Activated T-cell treated with anti-CD3 and anti-CD28 coated beads for 24 hours (primary cell): Measurements from ENCODE around the gene ASXL2.
A peak's percentile ranks its signal among the peaks of the same experiment; 100 is the strongest.
"Not testable (repeated sequence)": the region's sequence is repeated elsewhere in the genome, so short reads cannot be mapped to it uniquely, and the experiment has no call there.

ENCODE experiments used
- DNase-seq: peaks from one replicate; pipeline ENCODE4 v3.0.0-alpha.2; 2020; ENCODE audit warnings: low read depth

The ASXL2 gene

DNA sequence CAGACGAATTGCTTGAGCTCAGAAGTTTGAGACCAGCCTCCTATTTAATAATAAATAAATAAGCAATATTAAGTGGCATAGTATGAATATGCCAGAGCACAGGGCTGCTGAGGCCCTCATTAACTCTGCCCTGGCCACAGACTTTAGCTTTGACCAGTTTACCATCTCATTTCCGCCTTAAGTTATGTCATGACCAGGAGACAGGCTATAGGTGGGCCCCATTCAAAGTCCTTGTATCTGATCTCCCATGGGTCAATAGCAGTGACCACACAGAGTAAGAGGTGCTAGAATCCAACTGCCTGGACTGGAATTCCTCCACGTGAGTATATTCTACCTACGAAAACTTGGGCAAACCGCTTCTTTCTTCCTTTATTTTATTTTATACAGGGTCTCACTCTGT is 13.4 kb upstream of the ASXL2 start:
- DNase-seq, result no peak

DNA sequence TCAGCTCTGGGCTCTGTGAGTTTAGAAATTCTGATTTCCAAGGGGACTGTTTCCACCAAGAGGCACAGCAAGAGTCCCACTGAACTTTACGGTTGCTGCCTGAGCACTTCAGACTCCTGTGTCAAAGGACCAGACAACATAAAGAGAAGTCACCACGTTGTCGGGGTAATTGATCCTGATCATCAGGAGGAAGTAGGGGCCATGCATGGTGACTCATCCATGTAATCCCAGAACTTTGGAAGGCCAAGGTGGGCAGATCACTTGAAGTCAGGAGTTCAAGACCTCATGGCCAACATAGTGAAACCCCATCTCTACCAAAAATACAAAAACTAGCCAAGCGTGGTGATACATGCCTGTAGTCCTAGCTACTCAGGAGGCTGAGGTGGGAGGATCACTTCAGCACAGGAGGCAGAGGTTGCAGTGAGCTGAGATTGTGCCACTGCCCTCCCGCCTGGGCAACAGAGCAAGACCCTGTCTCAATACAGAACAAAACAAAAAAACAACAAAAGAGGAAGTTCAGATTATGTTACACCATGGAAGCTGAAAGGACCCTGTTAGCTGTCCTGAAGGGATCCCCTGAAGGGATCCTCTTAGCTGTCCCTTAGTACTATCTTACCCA is 9.4 kb upstream of the ASXL2 start:
- DNase-seq, result no peak

DNA sequence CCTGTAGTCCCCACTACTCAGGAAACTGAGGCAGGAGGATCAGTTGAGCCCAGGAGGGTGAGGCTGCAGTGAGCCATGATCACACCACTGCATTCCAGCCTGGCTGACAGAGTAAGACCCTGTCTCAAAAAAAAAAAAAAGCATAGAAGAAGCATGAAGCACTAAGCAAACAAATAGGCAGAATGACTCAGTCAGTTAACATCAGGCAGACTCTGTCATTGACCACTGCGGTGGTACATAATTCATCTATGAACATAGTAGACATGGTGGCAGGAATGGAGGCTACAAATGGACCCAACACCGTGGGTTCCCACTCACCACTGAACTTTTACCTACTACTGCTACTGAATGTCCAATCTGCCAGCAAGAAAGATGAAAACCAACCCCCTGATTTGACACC is 7.6 kb upstream of the ASXL2 start:
- DNase-seq, result no peak

DNA sequence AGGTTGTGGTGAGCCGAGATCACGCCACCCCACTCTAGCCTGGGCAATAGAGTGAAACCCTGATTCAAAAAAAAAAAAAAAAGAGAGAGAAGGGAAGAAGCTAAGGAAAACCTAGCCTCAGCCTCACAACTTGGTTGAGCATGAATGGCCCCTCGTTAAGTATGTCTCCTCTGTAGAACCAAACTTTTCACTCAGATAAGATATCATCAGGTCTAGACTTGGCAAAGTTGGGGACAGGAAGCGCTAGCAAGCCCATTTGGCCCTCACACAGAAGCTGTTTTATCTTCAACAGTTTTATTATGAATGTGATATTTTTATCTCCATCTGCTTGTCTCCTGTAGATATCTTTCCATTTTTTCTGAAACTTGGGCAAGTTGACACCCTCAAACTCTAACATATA is 3.5 kb upstream of the ASXL2 start:
- no peak for DNase-seq

DNA sequence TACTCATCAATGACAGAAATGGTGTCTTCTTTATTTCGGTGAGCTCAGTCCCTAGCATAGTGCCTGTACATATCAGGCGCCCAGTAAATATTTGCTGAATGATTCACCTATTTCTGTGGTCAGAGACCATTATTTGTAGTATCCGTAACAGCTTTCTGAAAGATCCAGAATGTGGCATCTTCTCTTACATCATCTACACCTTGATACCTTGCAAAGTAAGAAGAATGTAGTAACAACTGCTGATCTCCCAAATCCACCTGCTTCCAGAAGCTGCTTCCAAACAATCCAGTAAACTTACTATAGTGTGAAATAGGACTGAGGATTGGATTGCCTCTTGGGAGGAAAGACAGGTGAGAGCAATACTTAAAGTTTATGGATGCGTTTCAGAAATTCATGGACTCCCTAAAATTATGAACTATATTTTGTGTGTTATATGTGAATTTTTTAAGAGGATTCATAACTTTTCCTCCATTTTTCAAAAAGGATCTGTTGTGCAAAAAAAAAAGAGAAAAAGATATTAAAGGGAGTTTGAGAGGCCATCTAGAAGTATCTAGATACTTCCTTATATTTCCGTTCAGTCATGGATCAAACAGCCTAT is 945 bp upstream of the ASXL2 start:
- DNase-seq, result no peak

DNA sequence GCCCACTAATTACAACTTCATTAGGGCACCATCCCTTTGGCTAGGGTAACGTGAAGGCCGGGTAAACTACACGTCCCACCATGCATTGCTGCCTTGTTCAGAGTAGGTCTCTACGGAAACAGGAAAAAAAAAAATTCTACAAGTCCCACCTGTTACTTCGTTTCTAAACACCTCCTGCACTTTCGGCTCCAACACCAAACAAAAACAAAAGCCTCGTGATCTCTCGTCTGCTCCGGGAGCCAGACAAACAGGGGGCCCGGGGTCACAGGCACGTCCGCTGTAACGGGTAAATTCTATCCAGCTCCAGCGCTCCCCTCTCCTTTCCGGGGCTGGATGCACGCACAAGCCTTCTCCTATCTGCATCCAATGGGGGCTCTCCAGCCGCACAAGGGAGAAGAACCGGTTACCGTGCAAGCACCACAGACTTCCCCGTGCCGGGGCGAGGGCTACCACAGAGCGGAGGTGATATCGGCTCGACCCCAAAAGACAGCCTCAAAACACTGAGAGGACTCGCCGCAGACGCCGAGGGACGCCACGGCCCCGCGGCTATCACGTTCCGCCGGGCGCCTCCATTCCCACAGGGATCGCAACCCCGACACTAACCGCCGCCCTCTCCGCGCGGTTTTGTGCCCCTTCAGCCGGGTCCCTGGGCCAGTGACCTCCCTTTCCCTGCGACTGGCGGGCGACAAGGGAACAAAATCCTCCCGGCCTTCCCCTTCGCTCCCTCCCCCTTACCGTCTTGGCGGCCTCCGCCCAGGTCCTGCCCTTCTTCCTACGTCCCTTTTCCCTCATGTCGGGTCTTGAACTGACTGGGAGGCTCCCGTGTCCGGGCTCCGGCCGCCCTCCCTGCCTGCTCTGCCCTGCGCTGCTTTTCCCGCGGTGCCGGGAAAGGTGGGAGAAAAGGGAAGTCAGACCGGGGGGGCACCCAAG is 591 bp downstream of the ASXL2 start:
- peak; percentile 44 for DNase-seq

DNA sequence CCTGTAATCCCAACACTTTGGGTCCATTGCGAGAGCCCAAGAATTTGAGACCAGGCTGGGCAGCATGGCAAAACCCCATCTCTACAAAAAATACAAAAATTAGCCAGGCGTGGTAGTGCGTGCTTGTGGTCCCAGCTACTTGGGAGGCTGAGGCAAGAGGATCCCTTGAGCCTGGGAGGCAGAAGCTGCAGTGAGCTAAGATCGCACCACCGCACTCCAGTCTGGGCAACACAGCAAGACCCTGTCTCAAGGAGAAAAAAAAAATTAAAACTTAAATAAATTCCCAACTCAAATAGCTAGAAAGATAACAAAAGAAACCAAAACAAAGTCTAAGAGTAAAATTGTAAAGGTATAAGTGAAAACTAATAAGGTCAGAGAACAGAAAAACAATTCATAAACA is 6.2 kb downstream of the ASXL2 start:
- no peak for DNase-seq

DNA sequence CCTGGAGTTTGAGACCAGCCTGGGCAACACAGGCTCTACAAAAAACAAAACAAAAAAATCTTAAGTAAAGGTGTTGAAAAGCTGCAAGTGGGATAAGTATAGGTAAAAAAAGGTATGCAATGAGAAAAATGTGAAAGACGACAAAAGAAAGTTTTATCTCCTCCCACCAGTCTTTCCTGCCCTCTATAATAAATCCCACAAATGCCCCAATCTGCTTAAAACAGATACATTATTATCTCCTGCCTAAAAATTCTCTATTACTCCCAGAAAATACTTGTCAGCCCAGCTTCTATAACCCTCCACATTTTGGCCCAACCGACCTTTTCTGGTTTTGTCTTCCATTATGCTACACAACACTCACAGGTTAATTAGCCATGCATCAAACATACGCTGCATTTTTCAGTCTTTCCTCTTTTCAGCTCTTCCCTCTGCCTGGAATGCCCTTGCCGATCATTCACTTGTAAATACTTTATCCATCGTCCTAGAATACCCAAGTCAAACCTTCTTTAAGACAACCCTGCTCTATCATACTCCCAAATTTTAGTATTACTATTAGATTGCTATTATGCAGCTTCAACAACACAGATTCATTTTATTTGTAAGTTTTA is 10.8 kb downstream of the ASXL2 start:
- DNase-seq, result no peak

DNA sequence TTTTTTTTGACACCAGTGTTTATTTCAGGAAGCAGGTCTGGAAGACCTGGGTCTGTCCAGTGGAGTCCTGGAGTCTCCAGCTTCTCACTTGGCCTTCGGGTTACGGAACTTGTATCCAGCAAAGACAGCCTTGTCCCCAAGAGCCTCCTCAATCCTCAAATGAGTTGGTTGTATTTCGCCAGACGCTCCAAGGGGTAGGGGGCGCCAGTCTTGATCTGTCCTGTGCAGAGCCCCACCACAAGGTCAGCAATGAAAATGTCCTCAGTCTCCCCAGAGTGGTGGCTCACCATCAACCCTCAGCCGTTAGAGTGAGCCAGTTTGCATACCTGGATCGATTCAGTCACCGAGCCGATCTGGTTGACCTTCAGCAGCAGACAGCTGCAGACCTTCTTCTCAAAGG is 21.9 kb downstream of the ASXL2 start:
- no peak for DNase-seq

DNA sequence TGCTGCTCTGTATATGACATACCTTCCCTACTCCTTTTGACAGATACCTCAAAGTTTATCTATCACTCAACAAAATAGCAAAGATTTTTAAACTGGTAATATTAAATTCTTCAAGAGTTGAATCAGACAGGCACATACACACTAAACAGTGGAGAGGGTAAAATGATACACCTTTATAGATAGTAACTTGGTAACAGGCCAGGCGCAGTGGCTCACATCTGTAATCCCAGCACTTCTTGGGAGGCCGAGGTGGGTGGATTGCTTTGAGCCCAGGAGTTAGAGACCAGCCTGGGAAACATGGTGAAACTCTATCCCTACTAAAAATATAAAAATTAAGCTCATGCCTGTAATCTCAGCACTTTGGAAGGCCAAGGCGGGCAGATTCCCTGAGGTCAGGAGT is 23.2 kb downstream of the ASXL2 start:
- no peak for DNase-seq

DNA sequence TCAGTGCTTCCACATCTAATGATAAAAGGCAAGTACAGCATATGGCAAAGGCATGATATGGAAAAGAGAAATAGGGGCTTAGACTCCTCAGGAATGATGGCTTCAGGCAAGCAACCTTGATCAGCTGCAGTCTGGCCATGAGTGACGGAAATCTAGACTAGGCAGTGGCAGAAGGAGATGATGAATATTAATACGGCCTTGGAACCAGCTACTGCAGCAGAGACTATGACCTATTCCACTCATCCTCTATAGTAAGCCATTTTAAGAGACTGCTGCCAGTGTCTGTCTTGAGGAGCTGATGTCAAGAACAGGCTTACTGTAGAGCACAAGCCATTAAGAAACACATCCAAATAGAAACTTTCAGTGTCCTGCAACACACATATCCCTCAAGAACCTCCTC is 23.7 kb downstream of the ASXL2 start:
- no peak for DNase-seq

DNA sequence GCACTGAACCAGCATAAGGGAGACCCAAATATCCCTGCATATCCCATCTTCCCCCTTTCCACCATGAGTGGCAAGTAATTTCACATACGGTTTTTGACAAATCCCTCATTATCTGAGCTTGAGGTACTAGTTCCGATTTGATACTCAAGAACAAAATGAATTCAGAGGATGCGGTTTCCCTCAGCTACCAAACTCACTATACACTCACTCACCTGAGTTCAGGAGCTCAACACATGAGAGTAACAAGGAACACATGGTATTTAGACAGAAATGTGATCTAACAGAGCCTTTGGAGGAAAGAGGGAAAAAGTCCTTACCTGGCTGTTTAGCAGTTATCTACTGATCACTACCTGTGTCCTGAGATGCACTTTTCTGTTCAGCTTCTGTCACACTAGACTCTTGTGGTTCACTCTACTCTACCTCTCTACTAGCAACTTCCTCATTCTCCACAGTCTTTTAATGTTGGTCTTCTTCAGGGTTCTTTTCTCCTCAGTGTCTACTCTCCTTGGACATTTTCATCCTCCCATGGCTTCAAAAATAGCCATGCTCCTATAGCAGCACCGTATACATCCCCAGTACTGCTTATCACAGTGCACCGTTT is 25.1 kb downstream of the ASXL2 start:
- DNase-seq, result no peak

DNA sequence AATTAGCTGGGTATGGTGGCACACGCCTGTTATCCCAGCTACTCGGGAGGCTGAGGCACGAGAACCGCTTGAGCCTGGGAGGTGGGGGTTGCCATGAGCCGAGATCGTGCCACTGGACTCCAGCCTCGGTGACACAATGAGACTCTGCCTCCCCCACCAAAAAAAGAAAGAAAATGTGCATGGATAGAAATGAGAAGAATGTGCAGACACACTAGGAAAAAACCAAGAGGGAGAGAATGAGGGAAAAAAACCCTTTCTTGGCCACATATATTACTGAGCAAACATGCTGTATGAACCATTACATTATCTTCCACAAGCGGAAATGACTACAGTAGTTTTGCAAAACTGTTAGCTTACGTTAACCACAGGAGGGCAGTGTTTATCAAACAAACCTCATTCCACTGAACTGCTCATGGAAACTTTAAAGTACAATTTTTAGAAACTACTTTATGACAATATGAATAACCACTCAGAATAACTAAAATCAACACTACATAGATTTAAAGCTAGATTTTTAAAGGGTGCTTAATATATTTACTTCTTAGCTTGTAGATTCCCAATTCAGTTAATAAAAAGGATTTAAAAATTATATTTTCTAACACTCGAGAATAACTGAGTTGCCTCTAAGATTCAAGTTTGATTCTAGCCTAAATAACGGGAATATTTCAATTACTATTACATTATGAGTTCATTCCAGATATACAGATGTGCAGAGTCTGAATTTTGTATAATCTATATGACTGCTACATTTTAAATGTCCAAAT is 26.4 kb downstream of the ASXL2 start:
- peak; percentile 17 for DNase-seq

DNA sequence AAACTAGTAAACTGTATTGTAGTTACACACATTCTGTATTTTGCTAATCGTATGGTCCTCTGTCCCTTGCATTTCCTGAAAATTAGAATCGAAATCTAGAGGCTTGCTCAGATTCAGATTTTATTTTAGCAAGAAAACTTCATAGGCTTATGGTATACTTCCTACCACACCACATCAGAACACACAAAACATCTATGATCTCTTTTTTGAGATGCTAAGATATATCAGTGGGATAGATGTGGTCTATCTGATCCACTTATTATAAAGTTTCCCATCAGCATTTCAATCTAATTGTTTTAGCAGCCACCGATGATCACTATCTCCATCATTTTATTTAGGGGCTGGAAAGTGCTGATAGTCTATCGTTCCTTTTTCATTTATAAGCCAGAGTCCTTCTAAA is 27.9 kb downstream of the ASXL2 start:
- DNase-seq, result not testable (repeated sequence)

DNA sequence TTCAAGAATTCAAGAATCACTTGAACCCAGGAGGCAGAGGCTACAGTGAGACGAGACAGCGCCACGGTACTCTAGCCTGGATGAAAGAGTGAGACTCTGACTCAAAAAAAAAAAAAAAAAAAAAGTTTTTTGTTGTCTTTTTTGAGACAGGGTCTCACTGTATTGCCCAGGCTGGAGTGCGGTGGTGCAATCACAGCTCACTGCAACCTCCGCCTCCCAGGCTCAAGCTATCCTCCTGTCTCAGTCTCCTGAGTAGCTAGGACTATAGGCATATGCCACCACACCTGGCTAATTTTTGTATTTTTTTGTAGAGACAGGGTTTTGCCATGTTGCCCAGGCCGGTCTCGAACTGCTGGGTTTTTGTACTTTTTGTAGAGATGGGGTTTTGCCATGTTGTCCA is 28.9 kb downstream of the ASXL2 start:
- not testable (repeated sequence) for DNase-seq

DNA sequence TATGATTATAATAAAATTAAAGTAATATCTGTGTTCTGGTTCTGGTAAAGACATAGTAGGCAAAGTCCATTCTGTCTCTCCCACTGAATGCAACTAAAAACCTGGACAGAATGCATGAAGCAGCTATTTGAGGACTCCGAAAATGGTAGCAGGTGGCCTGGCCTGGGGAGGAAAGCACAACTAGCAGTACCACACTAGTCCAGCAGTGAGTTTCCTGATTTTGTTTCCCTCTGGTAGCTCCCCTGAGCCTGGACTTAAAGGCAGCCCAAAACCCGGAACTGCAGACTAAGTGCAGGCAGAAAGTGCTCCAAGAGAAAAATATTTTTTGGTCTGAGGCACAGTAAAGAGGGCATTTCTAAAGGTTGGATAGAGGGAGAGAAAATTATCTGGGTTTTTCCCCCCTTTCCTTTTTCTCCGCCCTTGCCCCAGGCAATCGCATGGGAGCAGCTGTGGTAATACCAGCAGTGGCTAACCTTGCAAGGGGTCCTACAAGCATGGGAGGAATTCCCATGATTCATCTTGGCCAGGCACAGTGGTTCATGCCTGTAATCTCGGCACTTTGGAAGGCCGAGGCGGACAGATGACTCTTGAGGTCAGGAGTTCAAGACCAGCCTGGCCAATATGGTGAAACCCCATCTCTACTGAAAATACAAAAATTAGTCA is 32.3 kb downstream of the ASXL2 start:
- no peak for DNase-seq

DNA sequence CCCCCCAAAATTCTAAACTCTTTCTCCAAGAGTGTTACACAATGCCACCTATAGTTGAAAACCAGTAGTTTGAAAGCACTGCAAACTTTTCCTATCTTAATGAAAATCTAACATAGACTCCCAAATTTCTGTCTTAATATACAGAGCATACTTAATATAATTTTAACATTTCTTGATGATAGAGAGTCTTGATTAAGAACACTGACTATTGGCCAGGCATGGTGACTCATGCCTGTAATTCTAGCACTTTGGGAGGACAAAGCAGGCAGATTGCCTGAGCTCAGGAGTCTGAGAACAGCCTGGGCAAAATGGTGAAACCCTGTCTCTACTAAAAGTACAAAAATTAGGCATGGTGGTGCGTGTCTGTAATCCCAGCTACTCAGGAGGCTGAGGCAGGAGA is 34.2 kb downstream of the ASXL2 start:
- no peak for DNase-seq

DNA sequence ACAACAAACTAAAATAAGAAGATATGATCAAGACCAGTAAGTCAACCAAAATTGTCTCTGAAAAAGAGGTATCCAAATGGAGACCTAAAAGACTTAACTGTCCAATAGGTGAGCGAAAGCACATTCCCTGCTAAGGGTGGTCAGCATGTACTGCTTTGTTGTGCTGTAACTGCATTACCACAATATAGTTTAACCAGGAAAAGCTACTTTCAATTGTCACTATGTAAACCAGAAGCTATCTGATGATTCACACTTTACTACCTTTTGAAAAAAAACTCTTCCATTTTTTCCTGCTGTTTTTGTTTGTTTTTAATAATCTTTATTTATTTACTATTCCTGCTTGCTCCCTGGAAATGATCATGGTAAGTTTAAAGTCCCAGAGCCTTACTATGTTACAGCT is 36.1 kb downstream of the ASXL2 start:
- no peak for DNase-seq

DNA sequence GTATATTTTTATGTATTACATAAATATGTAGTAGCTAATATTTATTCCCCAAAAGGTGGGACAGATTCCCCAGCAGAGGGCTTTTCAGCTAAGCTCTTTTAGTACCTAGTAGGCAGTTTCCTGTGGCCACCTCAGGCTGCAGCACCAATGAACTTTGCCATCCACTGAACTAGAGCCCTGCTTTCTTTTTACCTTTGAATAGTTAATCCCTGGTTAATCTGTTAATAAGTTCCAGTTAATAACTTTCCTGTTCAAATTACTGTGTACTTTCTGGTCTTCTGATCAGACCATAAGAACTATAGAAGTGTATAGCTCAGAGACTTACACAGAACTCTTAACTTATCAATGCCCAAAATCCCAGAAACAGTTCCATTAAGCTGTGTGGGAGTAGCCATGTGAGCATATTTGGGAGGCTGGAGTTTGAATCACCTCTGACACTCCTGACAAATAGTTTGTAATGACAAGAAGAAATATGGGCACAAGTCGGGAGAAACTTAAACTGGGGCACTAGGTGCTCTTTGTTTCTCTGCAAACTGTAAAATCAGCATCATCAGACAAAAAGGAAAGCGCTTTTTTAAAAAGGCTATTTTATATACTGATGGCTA is 40.0 kb downstream of the ASXL2 start:
- no peak for DNase-seq

DNA sequence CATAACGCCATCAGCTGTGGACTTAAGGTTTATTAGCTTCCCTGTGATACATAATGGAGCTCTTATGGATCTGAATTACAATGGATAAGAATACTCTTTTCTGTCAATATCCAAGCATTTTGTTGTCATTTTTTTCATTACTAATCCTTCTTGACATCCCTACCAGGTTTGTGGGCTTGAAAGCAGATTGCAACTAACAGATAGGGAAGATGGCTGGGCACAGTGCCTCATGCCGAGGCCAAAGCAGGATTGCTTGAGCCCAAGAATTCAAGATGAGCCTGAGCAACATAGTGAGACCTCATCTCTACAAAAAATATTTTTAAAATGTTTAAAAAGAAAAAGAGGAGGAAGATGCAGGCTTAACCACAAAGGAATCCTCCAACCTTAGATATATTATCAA is 42.4 kb downstream of the ASXL2 start:
- no peak for DNase-seq

DNA sequence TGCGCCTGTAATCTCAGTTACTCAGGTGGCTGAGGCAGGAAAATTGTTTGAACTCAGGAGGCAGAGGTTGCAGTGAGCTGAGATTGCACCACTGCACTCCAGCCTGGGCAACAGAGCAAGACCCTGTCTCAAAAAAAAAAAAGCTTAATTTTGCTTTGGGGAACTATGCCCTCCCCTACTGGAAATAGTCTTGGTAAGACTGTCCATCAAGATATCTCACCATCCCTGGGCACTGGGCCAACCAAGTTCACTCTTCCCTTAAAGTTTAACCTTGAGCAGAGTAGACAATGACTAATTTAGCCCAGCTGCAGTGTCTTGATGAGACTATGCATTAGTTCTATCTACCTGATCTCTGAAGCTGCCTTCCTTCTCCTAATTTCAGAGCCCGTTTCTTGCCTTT is 44.7 kb downstream of the ASXL2 start:
- DNase-seq, result no peak
